ENCODE data around the gene RTKN2. TPM values are rescaled to one million over a fixed set of nuclear protein-coding genes. Genes with fewer than 3 reads are reported as not detected.

RTKN2 gene, protein sequence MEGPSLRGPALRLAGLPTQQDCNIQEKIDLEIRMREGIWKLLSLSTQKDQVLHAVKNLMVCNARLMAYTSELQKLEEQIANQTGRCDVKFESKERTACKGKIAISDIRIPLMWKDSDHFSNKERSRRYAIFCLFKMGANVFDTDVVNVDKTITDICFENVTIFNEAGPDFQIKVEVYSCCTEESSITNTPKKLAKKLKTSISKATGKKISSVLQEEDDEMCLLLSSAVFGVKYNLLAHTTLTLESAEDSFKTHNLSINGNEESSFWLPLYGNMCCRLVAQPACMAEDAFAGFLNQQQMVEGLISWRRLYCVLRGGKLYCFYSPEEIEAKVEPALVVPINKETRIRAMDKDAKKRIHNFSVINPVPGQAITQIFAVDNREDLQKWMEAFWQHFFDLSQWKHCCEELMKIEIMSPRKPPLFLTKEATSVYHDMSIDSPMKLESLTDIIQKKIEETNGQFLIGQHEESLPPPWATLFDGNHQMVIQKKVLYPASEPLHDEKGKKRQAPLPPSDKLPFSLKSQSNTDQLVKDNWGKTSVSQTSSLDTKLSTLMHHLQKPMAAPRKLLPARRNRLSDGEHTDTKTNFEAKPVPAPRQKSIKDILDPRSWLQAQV
- 1 to 10 TPM; 2.1 to 3.6 TPM for total RNA-seq

DNA sequence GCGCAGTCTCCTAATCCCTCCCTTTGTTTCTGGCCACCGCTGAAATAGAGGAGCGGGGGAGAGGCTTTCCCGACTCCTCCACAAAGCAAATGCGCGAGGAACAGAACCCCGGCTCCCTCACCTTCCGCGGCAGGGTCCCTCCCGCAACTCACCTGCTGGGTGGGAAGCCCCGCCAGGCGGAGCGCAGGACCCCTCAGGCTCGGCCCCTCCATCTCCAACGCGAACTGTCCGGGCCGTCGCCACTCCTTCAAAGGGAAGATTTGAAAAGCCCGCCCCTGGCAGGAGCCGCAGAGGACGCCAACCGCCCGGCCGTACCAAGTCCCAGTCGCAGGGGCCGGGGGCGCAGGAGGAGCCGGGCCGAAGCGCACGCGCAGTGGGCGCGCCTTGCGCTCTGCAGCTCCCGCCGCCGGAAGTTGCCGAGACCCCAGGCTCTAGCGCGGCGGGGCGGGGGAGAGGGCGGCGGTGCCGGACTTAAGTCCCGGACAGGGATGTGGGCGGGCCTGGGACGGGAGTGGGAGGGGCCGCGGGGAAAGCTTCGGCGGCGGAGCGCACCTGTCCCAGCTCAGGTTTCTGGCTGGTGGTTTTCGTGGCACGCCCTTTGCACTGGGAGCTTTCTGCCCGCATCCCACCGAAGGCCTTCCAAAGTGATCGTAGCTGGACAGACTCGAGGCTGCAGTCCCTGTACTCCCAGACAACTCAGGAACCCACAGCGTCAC is at the start of gene RTKN2:
RTKN2 (minus strand) TSS at position 446 of the 716 bp plus-strand sequence; CDS start at position 212, 234 bp downstream.
- peak within 1 kb of the TSS; percentile 43 to 49 for H3K4me3 ChIP-seq
- DNase-seq (ENCODE audit: low spot score), result peak; percentile 77
- H3K27ac ChIP-seq, result peak within 1 kb of the TSS; percentile 41
- H3K27me3 ChIP-seq (replicated peaks; ENCODE audit: insufficient read depth), result no peaks in the 10 kb centered on the region
- TF ChIP-seq, protein P1, sequence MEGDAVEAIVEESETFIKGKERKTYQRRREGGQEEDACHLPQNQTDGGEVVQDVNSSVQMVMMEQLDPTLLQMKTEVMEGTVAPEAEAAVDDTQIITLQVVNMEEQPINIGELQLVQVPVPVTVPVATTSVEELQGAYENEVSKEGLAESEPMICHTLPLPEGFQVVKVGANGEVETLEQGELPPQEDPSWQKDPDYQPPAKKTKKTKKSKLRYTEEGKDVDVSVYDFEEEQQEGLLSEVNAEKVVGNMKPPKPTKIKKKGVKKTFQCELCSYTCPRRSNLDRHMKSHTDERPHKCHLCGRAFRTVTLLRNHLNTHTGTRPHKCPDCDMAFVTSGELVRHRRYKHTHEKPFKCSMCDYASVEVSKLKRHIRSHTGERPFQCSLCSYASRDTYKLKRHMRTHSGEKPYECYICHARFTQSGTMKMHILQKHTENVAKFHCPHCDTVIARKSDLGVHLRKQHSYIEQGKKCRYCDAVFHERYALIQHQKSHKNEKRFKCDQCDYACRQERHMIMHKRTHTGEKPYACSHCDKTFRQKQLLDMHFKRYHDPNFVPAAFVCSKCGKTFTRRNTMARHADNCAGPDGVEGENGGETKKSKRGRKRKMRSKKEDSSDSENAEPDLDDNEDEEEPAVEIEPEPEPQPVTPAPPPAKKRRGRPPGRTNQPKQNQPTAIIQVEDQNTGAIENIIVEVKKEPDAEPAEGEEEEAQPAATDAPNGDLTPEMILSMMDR (IDR thresholded peaks at IDR 0.05), result peak in 1 of 4 experiments; percentile 27
- TF ChIP-seq POLR2AphosphoS5 (IDR thresholded peaks at IDR 0.05) (peak; percentile 40), POLR2A (IDR thresholded peaks at IDR 0.05) (peak; percentile 41)
- no peaks in the 10 kb centered on the region for H3K9me3 ChIP-seq
- H3K36me3 ChIP-seq, result no peaks in the 10 kb centered on the region
- WGBS, result 1% methylated on average over 51 of the region's 63 CpGs
- H3K4me1 ChIP-seq (replicated peaks), result no peaks in the 10 kb centered on the region
- intact Hi-C loops (cut with DNase I), result no loop called here

DNA sequence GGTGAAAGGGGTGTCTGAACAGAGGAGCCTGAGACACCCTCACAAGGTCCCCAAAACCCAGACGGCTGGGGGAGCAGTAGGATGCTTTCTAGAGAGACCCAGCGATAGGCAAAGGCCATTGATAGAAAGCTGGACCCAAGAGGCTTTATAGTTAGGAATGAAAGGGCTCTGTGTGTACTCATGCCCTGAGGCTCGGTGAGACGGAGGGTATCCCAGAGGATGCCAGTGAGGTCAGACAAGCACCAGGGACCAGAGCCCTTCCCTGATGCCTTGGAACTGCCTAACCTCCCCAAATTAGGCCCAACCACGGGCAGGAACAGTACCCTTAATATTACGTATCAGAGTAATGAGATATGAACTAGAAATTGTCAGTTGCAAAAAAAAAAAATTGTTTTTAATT is 48.6 kb upstream of the RTKN2 start:
- intact Hi-C loops (cut with DNase I), result no loop called here
- H3K36me3 ChIP-seq, result no peaks in the 10 kb centered on the region
- WGBS, result 80% methylated on average over 6 of the region's 6 CpGs

DNA sequence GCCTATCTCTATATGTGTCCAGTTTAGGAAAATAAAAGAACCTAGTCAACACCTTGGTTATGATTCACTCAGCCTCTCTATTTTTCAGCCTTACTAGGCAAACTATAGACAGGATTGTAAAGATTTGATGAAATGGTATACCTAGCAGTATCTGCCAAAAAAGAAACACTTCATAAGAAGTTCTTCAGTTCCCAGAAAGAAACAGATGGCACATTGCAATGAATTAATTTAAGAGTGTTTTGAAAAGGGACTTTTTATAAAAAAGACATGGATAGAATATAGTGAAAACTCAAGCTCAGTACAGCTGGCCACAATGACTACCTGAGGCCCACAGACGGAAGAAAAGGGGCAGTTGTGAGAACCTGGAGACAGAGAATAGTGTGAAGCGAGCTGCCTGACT is 40.6 kb upstream of the RTKN2 start:
- no peak for TF ChIP-seq POLR2A (IDR thresholded peaks at IDR 0.05)
- TF ChIP-seq, protein P1 (IDR thresholded peaks at IDR 0.05), result no peak
- TF ChIP-seq POLR2AphosphoS5 (IDR thresholded peaks at IDR 0.05), result no peak
- no peaks in the 10 kb centered on the region for H3K9me3 ChIP-seq
- no peak for DNase-seq (ENCODE audit: low spot score)
- WGBS, result 95% methylated on average over 2 of the region's 2 CpGs
- H3K27ac ChIP-seq, result no peak overlapping the region
- intact Hi-C loops (cut with DNase I), result no loop called here
- no peaks in the 10 kb centered on the region for H3K4me1 ChIP-seq (replicated peaks)
- H3K27me3 ChIP-seq (replicated peaks; ENCODE audit: insufficient read depth), result no peaks in the 10 kb centered on the region
- H3K36me3 ChIP-seq, result no peaks in the 10 kb centered on the region
- no peak overlapping the region for H3K4me3 ChIP-seq

More for the DNA sequence above, 48.6 kb upstream of the RTKN2 start:
- Histone ChIP-seq H3K27me3 (replicated peaks; ENCODE audit: insufficient read depth) (no peaks in the 10 kb centered on the region), H3K9me3 (no peaks in the 10 kb centered on the region), H3K27ac (no peak overlapping the region), H3K4me1 (replicated peaks) (no peaks in the 10 kb centered on the region), H3K4me3 (no peak overlapping the region)
- DNase-seq (ENCODE audit: low spot score), result no peak
- TF ChIP-seq POLR2AphosphoS5 (IDR thresholded peaks at IDR 0.05) (no peak), POLR2A (IDR thresholded peaks at IDR 0.05) (no peak)
- TF ChIP-seq, protein P1 (IDR thresholded peaks at IDR 0.05), result no peak

DNA sequence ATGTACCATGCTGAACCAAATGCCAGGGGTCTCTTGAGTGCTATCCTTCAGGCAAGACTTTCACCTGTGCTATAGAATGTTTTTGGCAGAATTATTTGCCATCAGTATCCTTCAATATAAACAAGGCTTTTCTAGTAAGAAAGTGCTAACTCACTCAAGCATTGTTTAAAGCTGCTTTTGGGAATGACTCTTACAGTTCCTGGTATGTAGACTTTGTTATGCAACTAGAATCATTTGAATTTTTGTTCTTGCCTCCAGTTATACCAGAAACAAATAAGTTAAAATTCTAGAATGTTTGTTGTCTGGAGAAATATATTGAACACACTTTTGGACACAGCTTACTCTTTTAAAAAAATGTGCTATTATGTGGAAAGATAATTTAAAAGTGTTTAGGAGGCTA is 39.5 kb upstream of the RTKN2 start:
- H3K36me3 ChIP-seq, result no peaks in the 10 kb centered on the region
- intact Hi-C loops (cut with DNase I), result no loop called here
- H3K9me3 ChIP-seq, result no peaks in the 10 kb centered on the region
- no peak for DNase-seq (ENCODE audit: low spot score)
- no peaks in the 10 kb centered on the region for H3K4me1 ChIP-seq (replicated peaks)
- H3K4me3 ChIP-seq, result no peak overlapping the region
- H3K27me3 ChIP-seq (replicated peaks; ENCODE audit: insufficient read depth), result no peaks in the 10 kb centered on the region
- H3K27ac ChIP-seq, result no peak overlapping the region
- TF ChIP-seq POLR2A (IDR thresholded peaks at IDR 0.05) (no peak), POLR2AphosphoS5 (IDR thresholded peaks at IDR 0.05) (no peak)
- TF ChIP-seq, protein P1 (IDR thresholded peaks at IDR 0.05), result no peak
